Measurements from ENCODE around the gene DPP6.
"Not testable (repeated sequence)": the region's sequence is repeated elsewhere in the genome, so short reads cannot be mapped to it uniquely, and the experiment has no call there.

The DPP6 gene

GRCh38 chr7:154676422-154677073 is 624.4 kb downstream of the DPP6 start:
- no peak for DNase-seq

- no peak for DNase-seq
Observed at GRCh38 chr7:154677454-154677853, 625.3 kb downstream of the DPP6 start.

- not testable (repeated sequence) for DNase-seq
Observed at GRCh38 chr7:154678001-154678550, 625.9 kb downstream of the DPP6 start.

- DNase-seq, result no peak
Observed at GRCh38 chr7:154679379-154680053, 627.3 kb downstream of the DPP6 start.

- DNase-seq, result no peak
Observed at GRCh38 chr7:154680894-154681659, 628.9 kb downstream of the DPP6 start.

- DNase-seq, result no peak
Observed at GRCh38 chr7:154682003-154682402, 629.8 kb downstream of the DPP6 start.

- no peak for DNase-seq
Observed at GRCh38 chr7:154684666-154685563, 632.7 kb downstream of the DPP6 start.

- no peak for DNase-seq
Observed at GRCh38 chr7:154685564-154685901, 633.3 kb downstream of the DPP6 start.

GRCh38 chr7:154686305-154686704 is 634.1 kb downstream of the DPP6 start:
- no peak for DNase-seq

- DNase-seq, result no peak
Observed at GRCh38 chr7:154688952-154689351, 636.8 kb downstream of the DPP6 start.

- DNase-seq, result no peak
Observed at GRCh38 chr7:154690411-154690810, 638.2 kb downstream of the DPP6 start.

GRCh38 chr7:154693661-154694060 is 641.5 kb downstream of the DPP6 start:
- no peak for DNase-seq

- no peak for DNase-seq
Observed at GRCh38 chr7:154695836-154696235, 643.6 kb downstream of the DPP6 start.

GRCh38 chr7:154696556-154696955 is 644.4 kb downstream of the DPP6 start:
- DNase-seq, result no peak

GRCh38 chr7:154698726-154699291 is 646.6 kb downstream of the DPP6 start:
- no peak for DNase-seq

GRCh38 chr7:154699417-154699816 is 647.2 kb downstream of the DPP6 start:
- DNase-seq, result no peak

GRCh38 chr7:154709840-154710520 is 657.8 kb downstream of the DPP6 start:
- no peak for DNase-seq

- no peak for DNase-seq
Observed at GRCh38 chr7:154720016-154720415, 667.8 kb downstream of the DPP6 start.

GRCh38 chr7:154721086-154721485 is 668.9 kb downstream of the DPP6 start:
- DNase-seq, result no peak

- DNase-seq, result no peak
Observed at GRCh38 chr7:154726368-154726767, 674.2 kb downstream of the DPP6 start.

- DNase-seq, result no peak
Observed at GRCh38 chr7:154729056-154729455, 676.9 kb downstream of the DPP6 start.

Measured in fibroblast of skin of back (primary cell).